Coronary artery (tissue), 2 donors: ENCODE data around the gene ITGA7.

Experiments used
- DNase-seq: peaks from one replicate; pipeline ENCODE4 v3.0.0-alpha.2; 2017; ENCODE audit warnings: low spot score
- H3K27ac ChIP-seq, 2 donors: fragments of 200-600 bp; sonication (generic); one replicate each; pipeline ENCODE4 v1.5.1; 2016 to 2019
- H3K4me3 ChIP-seq: fragments of 200-600 bp; sonication (generic); 2 replicates; pipeline ENCODE4 v1.5.1; 2016; ENCODE audit warnings: mild to moderate bottlenecking, moderate library complexity
- TF ChIP-seq, protein P1 (sequence below): fragments of 200-600 bp; sonication (generic); IDR thresholded peaks from one replicate; pipeline ENCODE4 v1.5.1; 2019; ENCODE audit warnings: antibody characterized with exemption

ITGA7 gene

DNA sequence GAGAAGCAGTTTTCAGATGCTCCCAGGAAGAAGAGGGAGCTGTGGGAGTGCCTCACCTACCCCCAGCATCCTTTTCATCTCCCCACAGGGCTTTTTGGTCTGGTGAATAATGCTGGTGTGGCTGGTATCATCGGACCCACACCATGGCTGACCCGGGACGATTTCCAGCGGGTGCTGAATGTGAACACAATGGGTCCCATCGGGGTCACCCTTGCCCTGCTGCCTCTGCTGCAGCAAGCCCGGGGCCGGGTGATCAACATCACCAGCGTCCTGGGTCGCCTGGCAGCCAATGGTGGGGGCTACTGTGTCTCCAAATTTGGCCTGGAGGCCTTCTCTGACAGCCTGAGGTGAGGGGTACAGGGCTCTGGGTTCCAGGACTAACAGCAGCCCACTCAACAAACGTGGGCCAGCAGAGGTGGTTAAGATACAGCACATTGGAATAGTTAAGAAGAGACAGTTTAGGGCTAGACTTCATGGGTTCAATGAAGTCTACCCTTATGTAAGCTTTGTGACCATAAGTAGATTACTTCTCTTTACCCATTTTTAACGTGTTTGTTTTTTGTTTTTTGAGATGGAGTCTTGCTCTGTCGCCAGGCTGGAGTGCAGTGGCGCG lies 14.0 kb upstream of the ITGA7 start:
- Histone ChIP-seq H3K27ac (peak overlapping the region; percentile 73 to 96), H3K4me3 (peak overlapping the region; percentile 51)
- TF ChIP-seq, protein P1, sequence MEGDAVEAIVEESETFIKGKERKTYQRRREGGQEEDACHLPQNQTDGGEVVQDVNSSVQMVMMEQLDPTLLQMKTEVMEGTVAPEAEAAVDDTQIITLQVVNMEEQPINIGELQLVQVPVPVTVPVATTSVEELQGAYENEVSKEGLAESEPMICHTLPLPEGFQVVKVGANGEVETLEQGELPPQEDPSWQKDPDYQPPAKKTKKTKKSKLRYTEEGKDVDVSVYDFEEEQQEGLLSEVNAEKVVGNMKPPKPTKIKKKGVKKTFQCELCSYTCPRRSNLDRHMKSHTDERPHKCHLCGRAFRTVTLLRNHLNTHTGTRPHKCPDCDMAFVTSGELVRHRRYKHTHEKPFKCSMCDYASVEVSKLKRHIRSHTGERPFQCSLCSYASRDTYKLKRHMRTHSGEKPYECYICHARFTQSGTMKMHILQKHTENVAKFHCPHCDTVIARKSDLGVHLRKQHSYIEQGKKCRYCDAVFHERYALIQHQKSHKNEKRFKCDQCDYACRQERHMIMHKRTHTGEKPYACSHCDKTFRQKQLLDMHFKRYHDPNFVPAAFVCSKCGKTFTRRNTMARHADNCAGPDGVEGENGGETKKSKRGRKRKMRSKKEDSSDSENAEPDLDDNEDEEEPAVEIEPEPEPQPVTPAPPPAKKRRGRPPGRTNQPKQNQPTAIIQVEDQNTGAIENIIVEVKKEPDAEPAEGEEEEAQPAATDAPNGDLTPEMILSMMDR: no peak
- DNase-seq: no peak

DNA sequence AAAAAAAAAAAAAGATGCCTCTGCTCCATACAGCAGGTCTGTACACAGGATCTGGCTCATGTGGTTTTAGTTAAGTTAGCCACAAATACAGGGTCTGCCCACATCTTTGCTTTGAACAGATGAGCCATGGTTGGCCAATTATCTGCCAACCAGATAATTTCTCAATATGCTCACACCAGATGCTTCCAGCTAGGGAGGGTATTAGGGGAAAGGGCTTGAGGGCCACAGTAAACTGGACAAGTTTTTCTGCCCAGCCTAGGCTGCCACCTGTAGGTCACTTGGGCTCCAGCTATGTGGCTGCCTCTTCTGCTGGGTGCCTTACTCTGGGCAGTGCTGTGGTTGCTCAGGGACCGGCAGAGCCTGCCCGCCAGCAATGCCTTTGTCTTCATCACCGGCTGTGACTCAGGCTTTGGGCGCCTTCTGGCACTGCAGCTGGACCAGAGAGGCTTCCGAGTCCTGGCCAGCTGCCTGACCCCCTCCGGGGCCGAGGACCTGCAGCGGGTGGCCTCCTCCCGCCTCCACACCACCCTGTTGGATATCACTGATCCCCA lies 13.3 kb upstream of the ITGA7 start:
- DNase-seq: peak; percentile 96
- Histone ChIP-seq H3K4me3 (peak overlapping the region; percentile 51), H3K27ac (peak overlapping the region; percentile 73 to 96)

DNA sequence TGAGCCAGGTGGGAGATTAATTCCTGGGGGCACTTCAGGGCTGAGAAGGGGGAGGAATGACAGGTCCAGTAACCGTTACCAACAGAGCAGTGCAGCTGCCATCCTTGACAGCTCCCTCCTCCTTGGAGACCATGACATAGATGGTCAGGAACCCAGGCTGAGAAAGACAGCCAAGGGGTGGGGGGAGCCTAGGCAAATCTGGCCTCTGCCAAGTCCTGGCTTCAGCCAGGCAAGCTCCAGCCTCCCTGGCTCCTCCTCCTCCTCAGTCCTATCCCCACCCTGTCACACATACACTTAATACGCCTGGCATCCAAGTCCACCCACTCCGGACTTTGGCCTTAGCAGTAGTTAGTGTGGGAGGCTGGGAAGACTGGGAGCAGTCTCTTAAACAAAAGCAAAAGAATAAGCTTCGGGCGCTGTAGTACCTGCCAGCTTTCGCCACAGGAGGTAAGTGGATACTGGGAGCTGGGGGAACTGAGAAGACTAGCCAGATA lies 12.4 kb upstream of the ITGA7 start, which contains the start of gene RDH5:
Gene RDH5 (plus strand): TSS at position 323 of the 494 bp plus-strand sequence. CDS start 792 bp downstream, outside the sequence.
- peak within 1 kb of the TSS; percentile 54 for H3K4me3 ChIP-seq
- TF ChIP-seq, protein P1: no peak
- DNase-seq: peak; percentile 94
- peak within 1 kb of the TSS; percentile 73 to 96 for H3K27ac ChIP-seq

More for the DNA sequence above, 13.3 kb upstream of the ITGA7 start:
- TF ChIP-seq, protein P1: no peak

DNA sequence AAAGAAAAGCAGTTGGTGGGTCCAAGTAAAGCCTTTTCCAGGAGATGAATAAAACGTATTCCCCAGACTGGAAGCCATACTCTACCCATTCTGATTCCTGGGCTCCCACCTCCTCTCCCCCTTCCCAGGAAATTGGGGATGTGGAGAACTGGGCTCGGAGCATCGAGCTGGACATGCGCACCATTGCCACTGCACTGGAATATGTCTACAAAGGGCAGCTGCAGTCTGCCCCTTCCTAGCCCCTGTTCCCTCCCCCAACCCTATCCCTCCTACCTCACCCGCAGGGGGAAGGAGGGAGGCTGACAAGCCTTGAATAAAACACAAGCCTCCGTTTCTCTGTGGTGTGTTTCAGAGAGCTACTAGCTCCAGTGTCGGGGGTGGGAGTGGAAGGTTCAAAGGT lies 11.7 kb upstream of the ITGA7 start:
- TF ChIP-seq, protein P1: no peak
- H3K27ac ChIP-seq: peak overlapping the region; percentile 73 to 96
- DNase-seq: no peak

DNA sequence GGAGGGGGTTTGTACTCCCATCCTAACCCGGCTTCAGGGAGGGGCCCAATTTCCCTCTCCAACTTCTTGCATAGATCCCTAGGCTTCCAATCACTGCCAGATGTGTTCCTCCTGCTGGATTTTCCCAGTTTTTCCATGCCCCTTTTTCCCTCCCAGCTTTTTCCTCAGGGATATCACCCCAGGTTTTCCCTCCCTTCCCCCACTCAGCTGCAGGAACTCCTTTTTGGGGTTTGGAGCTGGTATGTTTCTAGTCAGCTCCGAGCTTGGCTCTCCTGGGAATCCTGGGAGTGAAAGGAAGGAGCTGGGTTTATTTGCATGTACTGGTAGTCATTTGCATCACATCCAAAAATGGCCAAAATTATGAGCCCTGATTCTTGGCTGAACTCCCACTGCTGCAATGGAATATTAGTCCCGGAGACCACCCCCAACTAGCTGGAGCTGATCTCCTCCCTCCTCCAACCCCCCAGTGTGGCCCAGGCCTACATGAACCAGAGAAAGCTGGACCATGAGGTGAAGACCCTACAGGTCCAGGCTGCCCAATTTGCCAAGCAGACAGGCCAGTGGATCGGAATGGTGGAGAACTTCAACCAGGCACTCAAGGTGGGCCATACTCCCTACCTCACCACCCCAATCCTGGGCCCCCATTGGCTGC lies 11.0 kb upstream of the ITGA7 start:
- peak overlapping the region; percentile 28 for H3K4me3 ChIP-seq
- peak overlapping the region; percentile 73 to 96 for H3K27ac ChIP-seq
- TF ChIP-seq, protein P1: no peak
- no peak for DNase-seq

More for the DNA sequence above, 11.7 kb upstream of the ITGA7 start:
- H3K4me3 ChIP-seq: peak overlapping the region; percentile 54

DNA sequence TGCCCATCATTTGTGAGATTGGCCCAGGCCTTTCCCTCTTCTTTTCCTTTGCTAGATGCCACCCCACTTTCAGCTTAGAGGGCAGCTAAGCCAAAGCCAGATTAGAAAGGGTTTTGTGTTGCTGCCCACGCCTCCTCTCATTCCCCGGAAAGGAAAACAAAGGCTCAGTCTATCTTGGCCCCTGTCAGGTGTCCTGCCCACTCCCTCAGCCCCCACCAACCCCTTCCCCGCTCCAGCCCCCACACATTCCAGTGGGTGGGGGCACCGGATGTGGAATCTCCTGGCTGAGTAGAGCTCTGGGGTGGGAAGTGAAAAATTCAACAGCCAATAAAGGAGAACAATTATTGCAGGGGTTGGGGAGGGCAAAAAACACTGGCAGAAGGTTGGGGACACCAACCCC lies 10.3 kb upstream of the ITGA7 start:
- TF ChIP-seq, protein P1: no peak
- H3K27ac ChIP-seq: peak overlapping the region; percentile 73 to 96
- peak overlapping the region; percentile 28 for H3K4me3 ChIP-seq
- no peak for DNase-seq
